Transverse colon (tissue), 4 donors: ENCODE results near the gene CYP4A11. TPM values are rescaled to one million over a fixed set of nuclear protein-coding genes. Genes with fewer than 3 reads are reported as not detected.
"Not testable (repeated sequence)": the region's sequence is repeated elsewhere in the genome, so short reads cannot be mapped to it uniquely, and the experiment has no call there.

Source experiments
- DNase-seq: peaks from one replicate; pipeline ENCODE4 v3.0.0-alpha.2; 2019
- H3K27ac ChIP-seq, 4 donors: fragments of 200-600 bp; sonication (generic); 2 replicates each; pipeline ENCODE4 v1.5.1; 2016 to 2018; ENCODE audit warnings: inconsistent platforms in 4 of 4
- H3K27me3 ChIP-seq: fragments of 200-600 bp; sonication (generic); 2 replicates; pipeline ENCODE4 v1.5.1; 2017; ENCODE audit warnings: inconsistent platforms
- H3K36me3 ChIP-seq, 4 donors: fragments of 200-600 bp; sonication (generic); 2 replicates each; pipeline ENCODE4 v1.5.1; 2017 to 2019; ENCODE audit warnings: inconsistent platforms in 4 of 4
- H3K4me1 ChIP-seq, 4 donors: fragments of 200-600 bp; sonication (generic); 2 replicates each; pipeline ENCODE4 v1.5.1; 2017 to 2020; ENCODE audit warnings: inconsistent platforms in 4 of 4
- H3K4me3 ChIP-seq, 4 donors: fragments of 200-600 bp; sonication (generic); 1 replicate in 1 of 4; 2 replicates in 3 of 4; pipeline versions ENCODE4 v1.5.1 to v1.6.1; 2017 to 2019; ENCODE audit warnings: inconsistent platforms in 4 of 4
- H3K9me3 ChIP-seq, 2 donors: fragments of 200-600 bp; sonication (generic); 2 replicates each; pipeline ENCODE4 v1.5.1; 2017 to 2019; ENCODE audit warnings: inconsistent platforms in 2 of 2
- CTCF ChIP-seq, 5 experiments: fragments of 200-600 bp in 3 of 5; fragments of 450-650 bp in 2 of 5; sonication (generic) in 3 of 5; IDR thresholded peaks; 1 replicate in 2 of 5; 2 replicates in 3 of 5; pipeline ENCODE4 v1.5.1; 2016 to 2017; ENCODE audit warnings: antibody characterized with exemption in 5 of 5, inconsistent platforms in 3 of 5, mild to moderate bottlenecking in 2 of 5, moderate library complexity in 1 of 5
- EP300 ChIP-seq: sonication (generic); formaldehyde crosslinking; IDR thresholded peaks from one replicate; pipeline ENCODE4 v1.6.1; 2017; ENCODE audit warnings: antibody characterized with exemption, low read depth
- POLR2A ChIP-seq: fragments of 450-650 bp; IDR thresholded peaks from one replicate; pipeline ENCODE4 v1.6.1; 2016; ENCODE audit warnings: antibody characterized with exemption, mild to moderate bottlenecking, moderate library complexity
- POLR2AphosphoS5 ChIP-seq, 3 donors: sonication (generic); formaldehyde crosslinking; IDR thresholded peaks; one replicate each; pipeline ENCODE4 v1.6.1; 2016; ENCODE audit warnings: antibody characterized with exemption in 3 of 3
- WGBS, 2 donors: methylation state at CpG; one replicate each; pipeline ENCODE4 v1.1.5; 2018; ENCODE audit warnings: low coverage in 1 of 2; 5-methylcytosine and 5-hydroxymethylcytosine counted together
- in situ Hi-C, 4 donors: fragments of 200-750 bp; cut with MboI; loops; one replicate each; pipeline versions ENCODE4 v1.15.0 to v1.15.1; 2017; ENCODE audit warnings: low sequenced_read_pairs in 3 of 4, low pct_ligation_motif_present in 1 of 4, low pct_unique_long_range_greater_than_20kb in 1 of 4
- intact Hi-C: fragments of 100-400 bp; cut with DNase I; formaldehyde crosslinking; loops from one replicate; pipeline ENCODE4 v1.15.1; 2023; ENCODE audit warnings: low total_unique reads
- total RNA-seq, 4 donors: library from RNA; depleted of rRNA; stranded (reverse); fragments of >200 nt; gene quantifications; one replicate each; pipeline ENCODE4 v1.1.0, GENCODE V29; 2016

Gene CYP4A11
- total RNA-seq, 4 donors from 2014 or later, result not detected

DNA sequence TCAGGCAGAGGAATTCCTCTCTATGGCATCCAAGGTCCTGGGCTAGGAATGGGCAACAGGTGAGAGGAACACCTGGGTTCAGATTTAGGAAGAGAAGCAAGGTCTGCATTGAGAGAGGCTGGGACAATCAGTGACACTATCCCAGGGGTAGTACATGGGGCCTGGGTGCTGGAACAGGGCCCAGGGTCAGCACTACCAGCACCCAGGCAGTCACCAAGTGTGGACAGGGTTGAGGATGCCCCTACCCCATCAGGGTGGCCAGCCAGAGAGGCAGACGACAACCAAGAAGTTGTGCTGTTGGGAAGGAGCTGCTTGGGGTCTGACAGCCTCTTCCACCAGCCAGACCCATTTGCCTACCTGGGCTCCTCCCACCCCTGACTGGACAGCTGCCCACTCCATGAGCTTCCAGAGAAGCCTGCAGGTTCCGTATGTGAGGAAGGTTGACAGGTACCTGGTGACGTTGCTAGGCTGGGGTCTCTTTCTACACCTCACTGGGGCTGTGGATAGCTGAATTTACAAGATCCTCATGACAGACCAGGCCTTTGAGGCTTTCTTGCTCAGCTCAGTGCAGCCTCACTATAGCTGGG, 13.9 kb downstream of the CYP4A11 start:
- Histone ChIP-seq H3K27ac (no peak overlapping the region), H3K4me1 (no peaks in the 10 kb centered on the region), H3K27me3 (no peaks in the 10 kb centered on the region), H3K4me3 (no peak overlapping the region), H3K36me3 (no peaks in the 10 kb centered on the region), H3K9me3 (no peaks in the 10 kb centered on the region)
- no peak for DNase-seq
- in situ Hi-C loops, result no loop called here
- 72% methylated on average over 3 of the region's 3 CpGs; no CpG with 5 or more reads in 1 of the 2 donors for WGBS, 2 donors
- intact Hi-C loops, result no loop called here
- TF ChIP-seq EP300 (no peak), CTCF (IDR thresholded peaks at IDR 0.05) (no peak), POLR2AphosphoS5 (IDR thresholded peaks at IDR 0.05) (no peak), POLR2A (no peak)

DNA sequence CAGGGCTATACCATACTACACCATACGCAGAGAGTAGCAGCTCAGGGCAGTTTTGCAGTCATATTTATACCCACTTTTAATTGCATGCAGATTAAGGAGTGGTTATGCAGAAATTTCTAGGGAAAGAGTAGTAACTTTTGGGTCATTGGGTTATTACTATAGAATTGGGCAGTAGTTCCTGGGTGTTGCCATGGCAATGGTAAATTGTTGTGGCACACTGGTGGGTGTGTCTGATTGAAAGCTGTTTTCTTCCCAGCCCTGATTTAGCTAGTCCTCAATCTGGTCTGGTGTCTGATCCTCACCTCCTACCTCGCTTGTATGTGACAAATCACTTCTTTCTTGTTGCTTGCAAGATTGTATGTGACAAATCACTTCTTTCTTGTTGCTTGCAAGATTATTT, 30.5 kb downstream of the CYP4A11 start:
- Histone ChIP-seq H3K27ac (no peak overlapping the region), H3K4me1 (no peaks in the 10 kb centered on the region), H3K36me3 (no peaks in the 10 kb centered on the region), H3K9me3 (peaks cover 0 to 4% of the 10 kb centered on the region in 2 donors), H3K27me3 (no peaks in the 10 kb centered on the region), H3K4me3 (no peak overlapping the region)
- no peak for DNase-seq
- in situ Hi-C loops, result no loop called here
- intact Hi-C loops, result no loop called here
- WGBS, 2 donors, result 46 to 49% methylated on average over 2 of the region's 2 CpGs
- TF ChIP-seq POLR2A (no peak), CTCF (IDR thresholded peaks at IDR 0.05) (no peak), POLR2AphosphoS5 (IDR thresholded peaks at IDR 0.05) (no peak)

DNA sequence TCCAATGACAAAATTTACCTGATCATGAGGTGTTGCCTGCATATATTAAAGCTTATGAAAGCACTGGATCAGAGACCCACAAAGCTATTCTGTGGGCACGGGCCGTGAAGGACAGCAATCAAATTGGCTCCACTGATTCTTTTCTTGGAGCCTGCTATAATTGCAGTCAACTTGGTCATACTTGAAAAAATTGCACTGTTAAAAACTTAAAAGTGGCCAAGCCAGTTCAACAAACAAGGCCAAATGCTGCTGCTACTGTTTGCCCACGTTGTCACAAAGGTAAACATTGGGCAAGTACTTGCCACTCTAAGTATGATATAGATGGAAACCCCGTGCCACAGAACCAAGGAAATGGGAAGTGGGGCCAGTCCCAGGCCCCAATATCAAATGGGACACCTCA, 37.8 kb downstream of the CYP4A11 start:
- H3K9me3 ChIP-seq, result peaks cover 0 to 4% of the 10 kb centered on the region in 2 donors
- intact Hi-C loops (no loop called here), in situ Hi-C loops (no loop called here)
- H3K4me1 ChIP-seq, result no peaks in the 10 kb centered on the region
- TF ChIP-seq POLR2AphosphoS5 (IDR thresholded peaks at IDR 0.05) (no peak), POLR2A (no peak), CTCF (IDR thresholded peaks at IDR 0.05) (no peak), EP300 (no peak)
- H3K4me3 ChIP-seq, result no peak overlapping the region
- H3K27me3 ChIP-seq, result no peaks in the 10 kb centered on the region
- H3K36me3 ChIP-seq, result no peaks in the 10 kb centered on the region
- no peak for DNase-seq
- 42 to 80% methylated on average over 2 to 4 of the region's 4 CpGs for WGBS, 2 donors
- no peak overlapping the region for H3K27ac ChIP-seq

- in situ Hi-C loops, result no loop called here
- 96% methylated on average over 1 of the region's 1 CpG; no CpG with 5 or more reads in 1 of the 2 donors for WGBS, 2 donors
- no peak for DNase-seq
- H3K9me3 ChIP-seq, result no peaks in the 10 kb centered on the region
- no peaks in the 10 kb centered on the region for H3K4me1 ChIP-seq
- no peak overlapping the region for H3K27ac ChIP-seq
- TF ChIP-seq POLR2AphosphoS5 (IDR thresholded peaks at IDR 0.05), result no peak
- no peak for TF ChIP-seq EP300
- no peak for TF ChIP-seq POLR2A
- no peak for TF ChIP-seq CTCF (IDR thresholded peaks at IDR 0.05)
- H3K27me3 ChIP-seq, result no peaks in the 10 kb centered on the region
- H3K4me3 ChIP-seq, result no peak overlapping the region
- intact Hi-C loops, result no loop called here
- H3K36me3 ChIP-seq, result no peaks in the 10 kb centered on the region
Measured at GRCh38 chr1:46900401-46900800, 40.9 kb downstream of the CYP4A11 start.

- DNase-seq, H3K4me3 ChIP-seq, H3K9me3 ChIP-seq, H3K27me3 ChIP-seq, intact Hi-C loops, H3K36me3 ChIP-seq, in situ Hi-C loops, H3K27ac ChIP-seq, H3K4me1 ChIP-seq: not testable (repeated sequence)
- WGBS, 2 donors, result 64 to 73% methylated on average over 2 to 3 of the region's 3 CpGs
Measured at GRCh38 chr1:46881656-46882055, 59.6 kb downstream of the CYP4A11 start.
